ENCODE results near the gene ANKRD44.

- TF ChIP-seq CTCF (IDR thresholded peaks at IDR 0.05; ENCODE audit: borderline replicate concordance, extremely low read depth, low read length, poor library complexity, severe bottlenecking), result no peak
- TF ChIP-seq EZH2 (IDR thresholded peaks at IDR 0.05; ENCODE audit: borderline replicate concordance, low read depth, low read length, severe bottlenecking), result no peak
Measured at GRCh38 chr2:197211881-197212342, 98.7 kb downstream of the ANKRD44 start.
